Measurements from ENCODE around the gene TPPP2. TPM values are rescaled to one million over a fixed set of nuclear protein-coding genes. Genes with fewer than 3 reads are reported as not detected.

The TPPP2 gene
- total RNA-seq, 1 donor from 2014 or later = not detected

GRCh38 chr14:21053184-21054122 lies 23.4 kb downstream of the TPPP2 start:
- H3K9me3 Mint-ChIP-seq = no peaks in the 10 kb centered on the region
- intact Hi-C loops (cut with micrococcal nuclease) = no loop called here
- no peak overlapping the region for H3K4me3 Mint-ChIP-seq

GRCh38 chr14:21054123-21054767 lies 24.2 kb downstream of the TPPP2 start:
- Mint-ChIP-seq H3K4me3 (no peak overlapping the region), H3K9me3 (no peaks in the 10 kb centered on the region), H3K27ac (no peak overlapping the region), H3K4me1 (peaks cover 3% of the 10 kb centered on the region), H3K27me3 (peaks cover 5% of the 10 kb centered on the region), H3K36me3 (ENCODE audit: low read depth) (no peaks in the 10 kb centered on the region)
- intact Hi-C loops (cut with micrococcal nuclease) = no loop called here
- DNase-seq = no peak

More at GRCh38 chr14:21053184-21054122, 23.4 kb downstream of the TPPP2 start:
- peaks cover 5% of the 10 kb centered on the region for H3K27me3 Mint-ChIP-seq
- H3K27ac Mint-ChIP-seq = no peak overlapping the region
- H3K36me3 Mint-ChIP-seq (ENCODE audit: low read depth) = no peaks in the 10 kb centered on the region
- DNase-seq = no peak
- H3K4me1 Mint-ChIP-seq = peaks cover 3% of the 10 kb centered on the region

- Mint-ChIP-seq H3K27me3 (peaks cover 5% of the 10 kb centered on the region), H3K36me3 (ENCODE audit: low read depth) (no peaks in the 10 kb centered on the region), H3K27ac (no peak overlapping the region), H3K9me3 (no peaks in the 10 kb centered on the region), H3K4me3 (no peak overlapping the region), H3K4me1 (peaks cover 3% of the 10 kb centered on the region)
- intact Hi-C loops (cut with micrococcal nuclease) = no loop called here
- no peak for DNase-seq
These were observed 24.7 kb downstream of the TPPP2 start for GRCh38 chr14:21054768-21055145.

- H3K36me3 Mint-ChIP-seq (ENCODE audit: low read depth) = no peaks in the 10 kb centered on the region
- intact Hi-C loops (cut with micrococcal nuclease) = no loop called here
- H3K4me3 Mint-ChIP-seq = no peak overlapping the region
- peaks cover 3% of the 10 kb centered on the region for H3K4me1 Mint-ChIP-seq
- peaks cover 8% of the 10 kb centered on the region for H3K27me3 Mint-ChIP-seq
- H3K27ac Mint-ChIP-seq = no peak overlapping the region
- no peaks in the 10 kb centered on the region for H3K9me3 Mint-ChIP-seq
- no peak for DNase-seq
These were observed 25.6 kb downstream of the TPPP2 start for GRCh38 chr14:21055432-21056117.

- no peaks in the 10 kb centered on the region for H3K9me3 Mint-ChIP-seq
These were observed 26.6 kb downstream of the TPPP2 start for GRCh38 chr14:21056520-21057163.

GRCh38 chr14:21057803-21058675 lies 28.0 kb downstream of the TPPP2 start, which contains the start of gene RNASE8:
RNASE8 (plus strand) TSS chr14:21057822; CDS start chr14:21057893, 71 bp downstream.
- DNase-seq = no peak
- Mint-ChIP-seq H3K4me3 (no peak within 1 kb of the TSS), H3K9me3 (no peaks in the 10 kb centered on the region), H3K27ac (no peak within 1 kb of the TSS), H3K27me3 (peaks cover 20% of the 10 kb centered on the region), H3K36me3 (ENCODE audit: low read depth) (no peaks in the 10 kb centered on the region), H3K4me1 (peaks cover 3% of the 10 kb centered on the region)
- intact Hi-C loops (cut with micrococcal nuclease) = no loop called here

More at GRCh38 chr14:21056520-21057163, 26.6 kb downstream of the TPPP2 start:
- H3K27ac Mint-ChIP-seq = no peak overlapping the region
- intact Hi-C loops (cut with micrococcal nuclease) = no loop called here
- H3K4me3 Mint-ChIP-seq = no peak overlapping the region
- peaks cover 12% of the 10 kb centered on the region for H3K27me3 Mint-ChIP-seq
- no peak for DNase-seq
- no peaks in the 10 kb centered on the region for H3K36me3 Mint-ChIP-seq (ENCODE audit: low read depth)
- peaks cover 3% of the 10 kb centered on the region for H3K4me1 Mint-ChIP-seq

- intact Hi-C loops (cut with micrococcal nuclease) = no loop called here
- Mint-ChIP-seq H3K9me3 (no peaks in the 10 kb centered on the region), H3K4me3 (no peak overlapping the region), H3K36me3 (ENCODE audit: low read depth) (no peaks in the 10 kb centered on the region), H3K4me1 (peaks cover 3% of the 10 kb centered on the region), H3K27ac (no peak overlapping the region), H3K27me3 (peaks cover 27% of the 10 kb centered on the region)
- no peak for DNase-seq
These were observed 28.9 kb downstream of the TPPP2 start for GRCh38 chr14:21058903-21059302.

GRCh38 chr14:21059842-21060613 lies 30.0 kb downstream of the TPPP2 start:
- Mint-ChIP-seq H3K27ac (no peak overlapping the region), H3K27me3 (peaks cover 28% of the 10 kb centered on the region), H3K4me3 (no peak overlapping the region), H3K36me3 (ENCODE audit: low read depth) (no peaks in the 10 kb centered on the region), H3K9me3 (no peaks in the 10 kb centered on the region), H3K4me1 (no peaks in the 10 kb centered on the region)
- no peak for DNase-seq
- intact Hi-C loops (cut with micrococcal nuclease) = no loop called here

GRCh38 chr14:21060614-21061346 lies 30.8 kb downstream of the TPPP2 start:
- Mint-ChIP-seq H3K4me1 (no peaks in the 10 kb centered on the region), H3K27ac (no peak overlapping the region), H3K36me3 (ENCODE audit: low read depth) (no peaks in the 10 kb centered on the region), H3K4me3 (no peak overlapping the region), H3K27me3 (peaks cover 35% of the 10 kb centered on the region), H3K9me3 (no peaks in the 10 kb centered on the region)
- intact Hi-C loops (cut with micrococcal nuclease) = no loop called here
- DNase-seq = no peak

- H3K4me1 Mint-ChIP-seq = no peaks in the 10 kb centered on the region
- intact Hi-C loops (cut with micrococcal nuclease) = no loop called here
- no peak overlapping the region for H3K27ac Mint-ChIP-seq
- no peaks in the 10 kb centered on the region for H3K9me3 Mint-ChIP-seq
- H3K27me3 Mint-ChIP-seq = peaks cover 39% of the 10 kb centered on the region
- H3K4me3 Mint-ChIP-seq = no peak overlapping the region
- no peak for DNase-seq
- H3K36me3 Mint-ChIP-seq (ENCODE audit: low read depth) = no peaks in the 10 kb centered on the region
These were observed 31.3 kb downstream of the TPPP2 start for GRCh38 chr14:21061347-21061668.

GRCh38 chr14:21063479-21063878 lies 33.5 kb downstream of the TPPP2 start:
- Mint-ChIP-seq H3K27ac (no peak overlapping the region), H3K27me3 (peaks cover 56% of the 10 kb centered on the region), H3K9me3 (no peaks in the 10 kb centered on the region), H3K4me3 (no peak overlapping the region), H3K36me3 (ENCODE audit: low read depth) (no peaks in the 10 kb centered on the region), H3K4me1 (peaks cover under 1% of the 10 kb centered on the region)
- intact Hi-C loops (cut with micrococcal nuclease) = no loop called here
- no peak for DNase-seq

Data from activated CD4-positive, alpha-beta T cell treated with anti-CD3 and anti-CD28 coated beads, Interleukin-2, amount 10 ng/mL, durations not matched to agents 24 days and 14 days (primary cell).